GM18526 (cell line): ENCODE measurements around the gene TMEM204.

ENCODE experiments used
- POLR2A ChIP-seq: IDR thresholded peaks from 3 replicates; pipeline ENCODE4 v1.6.1; 2011; ENCODE audit not compliant: insufficient read length; ENCODE audit errors: extremely low read depth

The TMEM204 gene

DNA sequence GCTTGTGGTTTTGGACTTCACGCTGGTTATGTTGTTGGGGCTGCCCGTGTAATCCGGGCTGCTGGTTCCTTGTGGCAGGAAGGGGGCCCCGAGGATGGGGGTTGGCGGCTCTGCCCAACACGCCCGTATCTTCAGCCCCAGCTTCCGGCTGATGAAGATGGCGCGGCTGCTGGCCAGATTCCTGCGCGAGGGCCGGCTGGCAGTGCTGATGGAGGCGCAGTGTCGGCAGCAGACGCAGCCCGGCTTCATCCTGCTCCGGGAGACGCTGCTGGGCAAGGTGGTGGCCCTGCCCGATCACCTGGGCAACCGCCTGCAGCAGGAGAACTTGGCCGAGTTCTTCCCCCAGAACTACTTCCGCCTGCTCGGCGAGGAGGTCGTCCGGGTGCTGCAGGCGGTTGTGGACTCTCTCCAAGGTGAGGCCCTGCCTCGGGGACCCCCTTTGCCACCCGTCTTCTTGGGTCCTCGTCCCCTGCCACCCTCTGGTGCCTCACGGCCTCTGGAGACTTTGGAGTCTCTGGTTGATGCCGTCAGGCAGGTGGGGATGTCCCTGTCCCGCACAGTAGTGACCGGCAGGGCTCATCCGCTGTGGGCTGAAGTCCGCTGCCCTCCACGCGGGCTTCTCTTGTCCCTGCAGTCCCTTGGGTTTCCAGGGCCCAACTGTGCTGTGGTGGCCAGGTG lies 38.1 kb upstream of the TMEM204 start:
- TF ChIP-seq POLR2A = no peak

DNA sequence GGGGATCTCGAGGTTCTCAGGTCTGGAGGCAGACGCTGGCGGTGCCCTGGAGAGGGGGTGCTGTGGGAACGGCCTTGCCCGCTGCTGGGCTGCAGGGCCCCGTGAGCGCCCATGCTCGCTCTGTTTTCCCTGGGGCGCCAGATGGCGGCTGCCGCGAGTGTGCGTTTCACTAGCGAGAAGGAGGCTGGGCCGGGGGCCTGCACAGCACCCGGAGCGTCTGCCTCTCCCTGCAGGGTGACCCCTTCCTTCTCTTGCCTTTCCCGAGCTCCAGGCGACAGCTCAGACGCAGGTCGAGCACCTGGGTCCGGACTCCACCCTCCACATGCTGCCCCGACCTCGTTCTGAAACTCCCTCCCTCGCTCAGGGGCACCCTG lies 37.6 kb upstream of the TMEM204 start:
- no peak for TF ChIP-seq POLR2A

DNA sequence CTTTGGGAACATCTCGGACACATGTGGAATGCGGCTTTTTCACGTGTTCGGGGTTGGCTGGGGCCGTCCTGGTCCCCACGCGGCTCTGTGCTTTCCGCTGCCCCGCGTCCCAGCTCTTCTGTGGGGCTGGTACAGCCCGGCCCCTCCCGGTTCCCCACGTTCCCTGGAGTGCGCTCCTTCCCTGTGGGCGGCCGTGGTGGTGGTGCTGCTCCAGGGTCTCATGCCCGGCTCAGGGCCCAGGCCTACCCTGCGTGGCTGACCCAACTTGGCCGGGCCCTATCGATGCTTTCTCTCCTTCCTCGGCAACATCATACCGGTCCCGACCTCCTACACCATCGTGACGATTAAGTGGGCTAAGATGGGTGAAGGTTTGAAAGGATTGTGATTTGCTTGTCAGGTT lies 37.0 kb upstream of the TMEM204 start:
- no peak for TF ChIP-seq POLR2A

DNA sequence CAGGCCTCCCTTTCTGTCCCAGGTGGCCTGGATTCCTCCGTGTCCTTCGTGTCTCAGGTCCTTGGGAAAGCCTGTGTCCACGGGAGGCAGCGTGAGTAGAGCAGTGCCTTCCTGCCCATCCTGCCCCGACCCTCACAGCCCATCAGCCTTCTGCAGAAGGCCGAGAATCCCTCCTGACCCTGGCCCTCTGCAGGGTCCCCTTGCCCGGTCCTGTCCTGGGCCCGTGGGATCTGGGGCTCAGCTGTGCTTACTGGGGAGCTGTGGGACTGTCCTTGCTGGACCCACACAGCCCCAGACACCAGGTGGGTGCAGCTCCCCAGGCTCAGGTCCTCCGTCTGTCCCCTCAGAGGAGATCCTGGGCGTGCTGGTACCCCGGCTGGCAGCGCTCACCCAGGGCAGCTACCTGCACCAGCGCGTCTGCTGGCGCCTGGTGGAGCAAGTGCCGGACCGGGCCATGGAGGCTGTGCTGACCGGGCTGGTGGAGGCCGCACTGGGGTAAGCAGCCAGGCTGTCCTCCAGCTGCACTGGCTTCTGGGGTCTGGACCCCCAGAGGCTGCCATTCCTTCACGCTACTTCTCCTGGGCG lies 36.4 kb upstream of the TMEM204 start:
- TF ChIP-seq POLR2A = no peak

DNA sequence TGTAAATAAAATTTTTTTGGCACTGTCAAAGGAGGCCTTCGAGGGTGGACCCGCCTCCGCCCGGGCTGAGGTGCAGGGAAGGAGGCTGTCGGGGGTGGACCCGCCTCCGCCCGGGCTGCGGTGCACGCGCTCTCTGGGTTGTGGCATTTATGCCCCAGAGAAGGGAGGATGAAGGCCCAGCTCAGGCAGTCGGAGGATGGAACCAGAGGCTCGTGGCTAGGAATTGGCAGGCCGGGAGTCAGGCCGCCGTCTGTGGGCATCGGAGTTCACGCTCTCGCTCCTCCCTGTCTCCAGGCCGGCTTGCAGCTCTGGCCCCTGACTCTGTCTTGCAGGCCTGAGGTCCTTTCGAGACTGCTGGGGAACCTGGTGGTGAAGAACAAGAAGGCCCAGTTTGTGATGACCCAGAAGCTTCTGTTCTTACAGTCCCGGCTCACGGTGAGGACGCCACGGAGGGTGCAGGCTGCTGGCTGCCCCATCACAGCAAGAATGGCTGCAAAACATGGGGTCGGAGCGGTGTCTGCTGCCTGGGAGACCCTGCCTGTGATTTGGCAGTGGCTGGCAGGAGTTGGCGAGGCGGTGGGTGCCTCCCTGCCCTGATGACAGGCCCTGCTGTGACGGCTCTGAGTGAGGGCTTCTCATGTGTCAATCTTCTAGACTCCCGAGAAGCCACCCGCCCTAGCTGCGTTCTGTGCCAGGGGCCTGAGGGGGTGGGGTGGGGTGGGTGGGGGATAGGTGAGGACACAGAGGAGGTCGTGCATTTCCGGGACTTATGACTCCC lies 34.4 kb upstream of the TMEM204 start:
- TF ChIP-seq POLR2A = no peak

DNA sequence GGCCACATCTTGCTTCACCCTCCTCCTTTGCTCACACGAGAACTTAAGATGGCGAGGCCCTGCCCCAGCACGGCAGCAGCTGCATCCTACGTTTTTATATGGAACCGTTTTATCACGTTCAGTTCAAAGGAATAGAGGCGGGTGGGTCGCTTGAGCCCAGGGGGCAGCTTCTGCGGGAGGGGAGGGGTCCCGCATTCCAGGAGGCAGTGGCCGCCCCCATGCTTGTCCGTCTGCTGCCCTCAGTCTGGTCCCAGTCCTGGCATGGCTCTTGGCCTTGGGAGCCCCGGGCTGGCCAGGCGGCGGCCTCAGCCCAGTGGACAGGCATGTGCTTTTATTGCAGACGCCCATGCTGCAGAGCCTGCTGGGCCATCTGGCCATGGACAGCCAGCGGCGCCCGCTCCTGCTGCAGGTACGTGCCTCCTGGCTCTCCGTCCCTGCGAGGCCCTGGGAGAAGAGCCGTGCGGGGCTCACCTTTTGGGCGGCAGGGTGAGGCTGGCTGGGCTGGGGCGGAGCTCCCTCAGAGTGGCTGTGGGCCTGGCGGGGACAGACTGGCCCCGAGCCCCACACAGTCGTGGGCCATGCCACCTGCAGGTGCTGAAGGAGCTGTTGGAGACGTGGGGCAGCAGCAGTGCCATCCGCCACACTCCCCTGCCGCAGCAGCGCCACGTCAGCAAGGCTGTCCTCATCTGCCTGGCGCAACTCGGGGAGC lies 33.6 kb upstream of the TMEM204 start:
- no peak for TF ChIP-seq POLR2A

DNA sequence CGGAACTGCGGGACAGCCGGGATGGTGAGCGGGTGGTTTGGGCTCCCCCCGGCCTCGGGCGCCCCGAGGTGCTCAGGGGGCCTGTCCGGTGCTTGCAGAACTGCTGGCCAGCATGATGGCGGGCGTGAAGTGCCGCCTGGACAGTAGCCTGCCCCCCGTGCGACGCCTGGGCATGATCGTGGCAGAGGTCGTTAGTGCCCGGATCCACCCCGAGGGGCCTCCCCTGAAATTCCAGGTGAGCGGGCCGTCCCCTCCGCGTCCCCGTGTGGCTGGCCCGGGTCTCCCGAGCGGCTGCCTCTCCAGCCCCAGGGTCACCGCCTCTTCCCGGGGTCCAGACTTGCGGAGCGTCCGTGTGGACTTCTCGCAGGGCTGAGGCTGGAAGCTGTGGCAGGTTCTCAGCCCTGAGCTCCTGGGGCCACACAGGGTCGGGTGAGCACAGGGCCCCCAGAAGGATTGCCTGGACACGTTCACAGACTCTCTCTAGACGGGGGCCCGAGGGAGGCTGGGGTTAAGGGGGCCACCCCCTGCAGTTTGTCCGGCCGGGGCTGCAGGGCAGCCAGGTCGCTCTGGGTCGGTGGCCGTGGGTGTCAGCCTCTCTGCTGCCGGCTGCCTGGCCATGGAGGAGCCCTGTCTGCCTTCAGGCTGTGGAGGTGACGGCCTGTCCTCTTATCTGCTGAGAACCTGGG lies 32.9 kb upstream of the TMEM204 start:
- TF ChIP-seq POLR2A = no peak

DNA sequence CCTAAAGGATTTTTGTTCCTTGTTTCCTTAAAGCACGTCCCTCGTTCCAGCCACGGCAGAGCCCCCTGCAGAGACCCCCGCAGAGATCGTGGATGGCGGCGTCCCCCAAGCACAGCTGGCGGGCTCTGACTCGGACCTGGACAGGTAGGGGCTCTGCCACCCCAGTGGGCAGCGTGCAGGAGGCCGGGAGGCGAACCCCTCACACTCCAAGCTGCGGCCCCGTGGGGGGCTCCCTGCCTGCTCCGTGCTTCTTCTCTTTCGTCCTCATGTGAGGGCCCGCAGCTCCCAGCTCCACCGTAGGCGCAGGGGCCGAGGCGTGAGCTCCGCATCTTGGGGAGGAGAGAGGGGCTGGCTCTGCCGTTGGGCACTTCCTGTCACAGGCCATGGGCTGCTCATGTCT lies 31.8 kb upstream of the TMEM204 start:
- TF ChIP-seq POLR2A = no peak

DNA sequence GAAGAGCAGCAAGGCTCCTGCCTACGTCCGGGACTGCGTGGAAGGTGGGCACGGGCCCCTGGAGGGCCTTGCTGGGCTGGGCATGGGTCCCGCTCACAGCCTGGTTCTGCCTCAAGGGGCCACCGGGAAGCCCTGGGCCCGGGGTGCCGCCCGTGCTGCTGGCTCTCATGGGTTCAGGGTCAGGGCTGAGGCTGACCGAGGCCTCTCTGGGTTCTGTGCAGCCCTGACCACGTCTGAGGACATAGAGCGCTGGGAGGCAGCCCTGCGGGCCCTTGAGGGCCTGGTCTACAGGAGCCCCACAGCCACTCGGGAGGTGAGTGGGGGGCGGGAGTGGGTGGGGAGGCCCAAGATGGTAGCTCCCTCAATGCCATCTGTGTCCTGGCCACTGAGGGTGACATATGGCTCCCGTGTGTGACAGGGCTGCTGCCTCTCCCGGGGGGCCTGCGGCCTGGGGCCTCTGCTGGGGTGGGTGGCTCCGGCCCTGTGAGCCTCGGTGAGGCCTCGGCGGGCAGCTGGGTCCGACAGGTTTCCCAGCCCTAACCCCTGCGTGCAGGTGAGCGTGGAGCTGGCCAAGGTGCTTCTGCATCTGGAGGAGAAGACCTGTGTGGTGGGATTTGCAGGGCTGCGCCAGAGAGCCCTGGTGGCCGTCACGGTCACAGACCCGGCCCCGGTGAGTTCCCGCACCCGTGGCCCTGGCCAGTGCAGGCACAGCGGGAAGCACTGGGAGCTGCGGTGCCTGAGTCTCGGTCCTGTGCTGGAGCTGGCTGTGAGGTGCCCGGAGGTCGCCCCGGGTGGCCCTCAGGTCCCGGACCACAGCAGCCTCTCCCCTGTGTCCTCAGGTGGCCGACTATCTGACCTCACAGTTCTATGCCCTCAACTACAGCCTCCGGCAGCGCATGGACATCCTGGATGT lies 31.1 kb upstream of the TMEM204 start:
- TF ChIP-seq POLR2A = no peak

DNA sequence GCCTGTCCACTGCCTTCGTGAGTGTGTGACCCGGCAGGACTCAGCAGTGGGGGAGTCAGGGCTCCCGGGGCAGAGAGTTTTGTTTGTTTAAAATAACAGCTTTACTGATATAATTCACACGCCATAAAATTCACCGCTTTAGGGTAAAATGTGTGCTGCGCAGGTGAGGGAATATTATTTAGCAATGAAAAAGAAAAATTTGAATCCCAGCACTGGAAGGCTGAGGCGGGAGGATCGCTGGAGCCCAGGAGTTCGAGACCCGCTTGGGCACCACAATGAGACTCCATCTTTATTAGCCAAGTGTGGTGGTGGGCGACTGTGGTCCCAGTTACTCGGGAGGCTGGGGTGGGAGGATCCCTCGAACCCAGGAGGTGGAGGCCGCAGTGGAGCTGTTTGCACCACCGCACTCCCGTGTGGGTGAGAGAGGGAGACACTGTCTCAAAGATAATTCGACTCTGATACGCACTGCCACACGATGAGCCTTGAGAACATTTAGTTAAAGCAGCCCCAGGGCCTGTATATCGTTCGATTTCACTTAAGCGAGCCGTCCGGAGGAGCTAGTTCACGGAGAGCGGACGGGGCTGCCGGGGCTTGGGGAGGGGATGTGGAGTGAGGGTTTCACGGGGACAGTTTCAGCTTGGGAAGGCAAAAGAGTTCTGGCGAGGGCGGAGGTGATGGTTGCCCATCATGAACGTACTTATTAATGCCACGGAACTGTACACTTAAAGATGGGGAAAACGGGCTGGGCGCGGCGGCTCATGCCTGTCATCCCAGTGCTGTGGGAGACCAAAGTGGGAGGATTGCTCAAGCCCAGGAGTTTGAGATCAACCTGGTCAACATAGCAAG lies 30.1 kb upstream of the TMEM204 start:
- no peak for TF ChIP-seq POLR2A

DNA sequence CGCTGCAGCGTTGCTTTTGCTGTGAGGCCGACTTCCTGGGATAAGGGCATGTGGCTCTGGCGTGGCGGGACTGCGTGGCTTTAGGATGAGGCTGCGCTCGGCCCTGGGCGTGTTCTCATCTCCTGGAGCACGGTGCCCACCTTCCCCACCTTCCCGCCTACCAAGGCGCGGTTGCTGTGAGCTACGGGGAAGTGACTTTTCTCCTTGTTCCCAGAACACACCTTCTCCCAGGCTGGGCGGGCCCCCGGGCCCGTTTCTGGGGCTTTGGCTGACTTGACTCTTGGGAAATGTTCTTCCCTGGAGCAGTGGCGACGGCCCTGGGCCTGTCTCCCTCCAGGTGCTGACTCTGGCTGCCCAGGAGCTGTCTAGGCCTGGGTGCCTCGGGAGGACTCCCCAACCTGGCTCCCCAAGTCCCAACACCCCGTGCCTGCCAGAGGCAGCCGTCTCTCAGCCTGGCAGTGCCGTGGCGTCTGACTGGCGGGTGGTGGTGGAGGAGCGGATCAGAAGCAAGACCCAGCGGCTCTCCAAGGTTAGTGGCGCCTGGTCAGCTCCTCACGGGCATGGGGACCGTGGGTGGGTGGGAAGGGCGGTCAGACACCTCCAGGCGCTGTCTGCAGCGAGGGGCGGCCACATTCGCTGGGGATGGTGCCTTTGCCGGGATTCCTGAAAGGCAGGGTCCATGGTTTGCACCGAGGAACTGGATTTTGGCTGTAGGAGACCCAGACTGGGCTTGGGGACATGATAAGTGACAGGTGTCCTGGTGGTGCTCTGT lies 28.2 kb upstream of the TMEM204 start:
- TF ChIP-seq POLR2A = no peak

DNA sequence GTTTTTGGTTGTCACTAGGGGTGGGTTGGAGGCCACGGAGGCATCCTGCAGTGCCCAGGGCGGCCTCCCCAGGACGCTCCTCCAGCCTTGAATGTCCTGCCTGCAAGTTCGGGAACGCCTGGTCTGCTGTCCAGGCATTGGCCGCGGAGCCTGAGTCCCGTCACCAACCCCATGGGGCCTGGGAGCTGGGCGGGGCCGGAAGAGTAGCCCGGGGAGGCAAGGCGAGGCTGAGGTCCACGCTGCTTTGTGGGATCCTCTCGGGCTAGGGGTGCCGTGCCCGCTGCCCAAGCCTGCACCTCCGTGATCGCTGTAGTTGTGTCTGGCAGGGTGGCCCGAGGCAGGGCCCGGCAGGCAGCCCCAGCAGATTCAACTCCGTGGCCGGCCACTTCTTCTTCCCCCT lies 27.6 kb upstream of the TMEM204 start:
- TF ChIP-seq POLR2A = no peak

DNA sequence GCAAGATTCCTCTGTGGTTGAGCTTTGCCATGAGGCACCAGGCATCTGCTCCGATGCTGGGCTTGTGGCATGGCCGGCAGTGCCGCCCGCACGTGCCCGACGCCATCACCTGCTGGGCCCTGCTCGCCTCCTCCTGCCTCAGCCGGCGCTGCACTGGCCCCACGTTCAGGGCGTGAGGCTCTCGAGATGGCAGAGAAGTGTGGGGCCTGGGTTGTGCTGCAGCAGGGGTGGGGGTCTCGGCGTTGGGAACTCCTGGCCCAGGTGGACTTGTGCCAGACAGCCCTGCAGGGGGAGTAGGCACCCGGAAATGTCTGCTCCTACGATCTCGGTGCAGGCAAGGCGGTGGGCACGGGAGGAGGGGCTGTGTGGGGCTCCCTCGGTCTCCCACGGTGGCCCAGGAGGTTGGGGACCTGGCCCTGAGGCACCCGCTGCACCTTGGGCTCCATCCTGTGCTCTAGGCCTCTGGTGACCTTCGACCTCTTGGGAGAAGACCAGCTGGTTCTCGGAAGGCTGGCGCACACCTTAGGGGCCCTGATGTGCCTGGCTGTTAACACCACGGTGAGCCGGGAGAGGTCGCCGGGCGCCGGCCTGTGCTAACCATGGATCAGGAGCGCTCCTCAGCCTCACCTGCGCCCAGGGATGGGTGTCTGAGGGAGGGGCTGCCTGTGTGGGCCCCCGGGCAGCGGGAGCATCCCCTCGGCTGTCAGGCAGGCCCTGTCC lies 26.8 kb upstream of the TMEM204 start:
- no peak for TF ChIP-seq POLR2A
